HEK293 (cell line): ENCODE results near the gene RGR.

Experiments used
- CTCF ChIA-PET: fragments of 350-600 bp; formaldehyde crosslinking; extraction: SDS; loops from one replicate; lab custom pipeline; 2021; ENCODE audit warnings: antibody characterized with exemption; lab: Yijun Ruan, JAX
- POLR2A ChIA-PET: fragments of 300-600 bp; formaldehyde crosslinking; extraction: SDS; loops from one replicate; lab custom pipeline; 2020; ENCODE audit warnings: antibody characterized with exemption, inconsistent platforms; lab: Yijun Ruan, JAX
- H3K27ac ChIP-seq: fragments of 200-500 bp; sonication (Bioruptor generic); 2 replicates; pipeline ENCODE4 v1.5.1; 2014; ENCODE audit warnings: low read depth, low read length, control low read depth, inconsistent platforms; ENCODE audit errors: extremely low read depth
- H3K36me3 ChIP-seq, 2 experiments: fragments of 200-500 bp in 1 of 2; sonication (Bioruptor generic) in 1 of 2; 1 replicate in 1 of 2; 2 replicates in 1 of 2; pipeline ENCODE4 v1.5.1; 2014 to 2017; ENCODE audit warnings: inconsistent platforms in 2 of 2, low read length in 2 of 2; ENCODE audit not compliant: control insufficient read depth in 2 of 2, insufficient read depth in 1 of 2
- H3K4me1 ChIP-seq: fragments of 200-500 bp; sonication (Bioruptor generic); 2 replicates; pipeline ENCODE4 v1.5.1; 2014; ENCODE audit warnings: mild to moderate bottlenecking, low read length, inconsistent platforms; ENCODE audit not compliant: control insufficient read depth, insufficient read depth
- H3K4me3 ChIP-seq: 2 replicates; pipeline ENCODE4 v1.5.1; 2011; ENCODE audit warnings: low read depth, mild to moderate bottlenecking, control low read depth, low read length, moderate library complexity
- H3K9me3 ChIP-seq: fragments of 200-500 bp; sonication (Bioruptor generic); 2 replicates; pipeline ENCODE4 v1.5.1; 2014; ENCODE audit warnings: low read depth, low read length, inconsistent platforms; ENCODE audit not compliant: control insufficient read depth, insufficient read depth
- BCL11B ChIP-seq: fragments of 450-650 bp; formaldehyde crosslinking; IDR thresholded peaks from 2 replicates; pipeline ENCODE4 v1.5.1; 2016; ENCODE audit warnings: low read depth, missing biosample characterization, missing genetic modification characterization
- GLI2 ChIP-seq: fragments of 450-650 bp; formaldehyde crosslinking; IDR thresholded peaks from 2 replicates; pipeline ENCODE4; 2017; ENCODE audit warnings: missing biosample characterization, missing genetic modification characterization, low read depth, borderline replicate concordance
- GLIS1 ChIP-seq: fragments of 450-650 bp; formaldehyde crosslinking; IDR thresholded peaks from 2 replicates; pipeline ENCODE4 v1.5.1; 2016; ENCODE audit warnings: missing biosample characterization, missing genetic modification characterization
- GLIS2 ChIP-seq: fragments of 450-650 bp; formaldehyde crosslinking; IDR thresholded peaks from 2 replicates; pipeline ENCODE4 v1.5.1; 2016; ENCODE audit warnings: missing biosample characterization, missing genetic modification characterization
- HOXA7 ChIP-seq: sonication (generic); formaldehyde crosslinking; IDR thresholded peaks from 2 replicates; pipeline ENCODE4 v1.8.1; 2022; ENCODE audit warnings: missing genetic modification reagents, borderline replicate concordance
- OSR2 ChIP-seq: fragments of 450-650 bp; formaldehyde crosslinking; IDR thresholded peaks from 2 replicates; pipeline ENCODE4 v1.5.1; 2016; ENCODE audit warnings: missing biosample characterization, missing genetic modification characterization
- PRDM1 ChIP-seq: fragments of 450-650 bp; formaldehyde crosslinking; IDR thresholded peaks from 2 replicates; pipeline ENCODE4; 2016; ENCODE audit warnings: missing biosample characterization, missing genetic modification characterization
- REPIN1 ChIP-seq: fragments of 450-650 bp; formaldehyde crosslinking; IDR thresholded peaks from 2 replicates; pipeline ENCODE4 v1.5.1; 2017; ENCODE audit warnings: missing biosample characterization, missing genetic modification characterization, low read depth
- SCRT2 ChIP-seq: fragments of 450-650 bp; formaldehyde crosslinking; IDR thresholded peaks from 2 replicates; pipeline ENCODE4 v1.5.1; 2016; ENCODE audit warnings: missing biosample characterization, missing genetic modification characterization
- SP7 ChIP-seq: fragments of 450-650 bp; formaldehyde crosslinking; IDR thresholded peaks from 2 replicates; pipeline ENCODE4 v1.5.1; 2016; ENCODE audit warnings: missing biosample characterization, missing genetic modification characterization
- ZBTB17 ChIP-seq: fragments of 450-650 bp; formaldehyde crosslinking; IDR thresholded peaks from 2 replicates; pipeline ENCODE4 v1.5.1; 2016; ENCODE audit warnings: missing biosample characterization, missing genetic modification characterization
- ZBTB20 ChIP-seq: fragments of 450-650 bp; formaldehyde crosslinking; IDR thresholded peaks from 2 replicates; pipeline ENCODE4 v1.5.1; 2016; ENCODE audit warnings: missing biosample characterization, missing genetic modification characterization
- ZBTB7A ChIP-seq: fragments of 450-650 bp; formaldehyde crosslinking; IDR thresholded peaks from 2 replicates; pipeline ENCODE4 v1.5.1; 2016; ENCODE audit warnings: low read depth, missing biosample characterization, missing genetic modification characterization
- ZFP69B ChIP-seq: fragments of 450-650 bp; formaldehyde crosslinking; IDR thresholded peaks from 2 replicates; pipeline ENCODE4 v1.5.1; 2016; ENCODE audit warnings: missing biosample characterization, missing genetic modification characterization
- ZNF2 ChIP-seq: fragments of 450-650 bp; formaldehyde crosslinking; IDR thresholded peaks from 2 replicates; pipeline ENCODE4 v1.5.1; 2016; ENCODE audit warnings: missing biosample characterization, missing genetic modification characterization
- ZNF202 ChIP-seq: fragments of 450-650 bp; formaldehyde crosslinking; IDR thresholded peaks from 2 replicates; pipeline ENCODE4 v1.5.1; 2016; ENCODE audit warnings: missing biosample characterization, missing genetic modification characterization, borderline replicate concordance
- ZNF23 ChIP-seq: fragments of 450-650 bp; formaldehyde crosslinking; IDR thresholded peaks from 2 replicates; pipeline ENCODE4 v1.5.1; 2016; ENCODE audit warnings: missing biosample characterization, missing genetic modification characterization, borderline replicate concordance
- ZNF239 ChIP-seq: fragments of 450-650 bp; formaldehyde crosslinking; IDR thresholded peaks from 2 replicates; pipeline ENCODE4 v1.5.1; 2016; ENCODE audit warnings: missing biosample characterization, missing genetic modification characterization
- ZNF248 ChIP-seq: fragments of 450-650 bp; formaldehyde crosslinking; IDR thresholded peaks from 2 replicates; pipeline ENCODE4 v1.5.1; 2017; ENCODE audit warnings: missing biosample characterization, missing genetic modification characterization
- ZNF433 ChIP-seq: fragments of 450-650 bp; formaldehyde crosslinking; IDR thresholded peaks from 2 replicates; pipeline ENCODE4 v1.5.1; 2016; ENCODE audit warnings: missing biosample characterization, missing genetic modification characterization, low read depth
- ZNF521 ChIP-seq: fragments of 450-650 bp; formaldehyde crosslinking; IDR thresholded peaks from 2 replicates; pipeline ENCODE4 v1.5.1; 2017; ENCODE audit warnings: missing biosample characterization, mild to moderate bottlenecking, missing genetic modification characterization
- ZNF560 ChIP-seq: fragments of 450-650 bp; formaldehyde crosslinking; IDR thresholded peaks from 2 replicates; pipeline ENCODE4 v1.5.1; 2017; ENCODE audit warnings: missing biosample characterization, missing genetic modification characterization, borderline replicate concordance
- ZNF654 ChIP-seq: fragments of 450-650 bp; formaldehyde crosslinking; IDR thresholded peaks from 2 replicates; pipeline ENCODE4 v1.5.1; 2016; ENCODE audit warnings: low read depth, missing biosample characterization, missing genetic modification characterization
- ZNF664 ChIP-seq: fragments of 450-650 bp; formaldehyde crosslinking; IDR thresholded peaks from 2 replicates; pipeline ENCODE4 v1.5.1; 2016; ENCODE audit warnings: missing biosample characterization, missing genetic modification characterization
- ZNF701 ChIP-seq: fragments of 450-650 bp; formaldehyde crosslinking; IDR thresholded peaks from 2 replicates; pipeline ENCODE4 v1.5.1; 2016; ENCODE audit warnings: missing biosample characterization, missing genetic modification characterization
- ZNF747 ChIP-seq: fragments of 450-650 bp; formaldehyde crosslinking; IDR thresholded peaks from 2 replicates; pipeline ENCODE4 v1.5.1; 2016; ENCODE audit warnings: missing biosample characterization, missing genetic modification characterization
- ZNF830 ChIP-seq: fragments of 450-650 bp; IDR thresholded peaks from 2 replicates; pipeline ENCODE4 v1.5.0; 2018; ENCODE audit warnings: missing biosample characterization, missing genetic modification characterization, low read depth, mild to moderate bottlenecking, moderate library complexity
- ZSCAN16 ChIP-seq: fragments of 450-650 bp; formaldehyde crosslinking; IDR thresholded peaks from 2 replicates; pipeline ENCODE4 v1.5.1; 2016; ENCODE audit warnings: missing biosample characterization, missing genetic modification characterization
- ZXDB ChIP-seq: fragments of 450-650 bp; formaldehyde crosslinking; IDR thresholded peaks from 2 replicates; pipeline ENCODE4 v1.5.1; 2016; ENCODE audit warnings: missing biosample characterization, missing genetic modification characterization
- TF ChIP-seq, protein P1 (sequence below): fragments of 450-650 bp; formaldehyde crosslinking; IDR thresholded peaks from 2 replicates; pipeline ENCODE4 v1.5.1; 2016; ENCODE audit warnings: missing biosample characterization, missing genetic modification characterization

Gene RGR

DNA sequence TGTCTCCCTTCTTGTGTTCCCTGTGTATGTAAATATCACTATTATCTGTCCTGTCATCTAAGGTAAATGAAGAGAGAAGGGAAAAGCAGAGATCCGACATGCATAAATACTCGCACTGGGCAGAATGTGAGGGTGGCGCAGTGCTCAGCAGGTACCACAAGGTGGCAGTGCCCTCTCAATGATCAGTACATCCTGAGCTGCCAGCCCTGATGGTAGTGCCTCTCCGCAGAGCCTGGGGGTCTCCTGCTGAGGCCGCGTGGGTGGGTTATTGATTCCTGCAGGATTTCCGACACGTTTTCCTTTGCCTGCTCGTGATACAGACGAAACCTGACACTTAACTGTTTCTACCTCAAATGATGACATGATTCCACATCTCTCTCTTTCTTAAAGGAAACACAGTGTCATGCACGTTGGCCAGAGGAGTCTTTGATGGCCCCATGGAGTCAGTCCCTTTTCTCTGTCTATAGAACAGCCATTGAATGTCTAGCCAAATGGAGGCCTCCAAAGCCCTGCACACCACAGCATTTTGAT lies 19.8 kb downstream of the RGR start (continued):
- TF ChIP-seq, protein P1, sequence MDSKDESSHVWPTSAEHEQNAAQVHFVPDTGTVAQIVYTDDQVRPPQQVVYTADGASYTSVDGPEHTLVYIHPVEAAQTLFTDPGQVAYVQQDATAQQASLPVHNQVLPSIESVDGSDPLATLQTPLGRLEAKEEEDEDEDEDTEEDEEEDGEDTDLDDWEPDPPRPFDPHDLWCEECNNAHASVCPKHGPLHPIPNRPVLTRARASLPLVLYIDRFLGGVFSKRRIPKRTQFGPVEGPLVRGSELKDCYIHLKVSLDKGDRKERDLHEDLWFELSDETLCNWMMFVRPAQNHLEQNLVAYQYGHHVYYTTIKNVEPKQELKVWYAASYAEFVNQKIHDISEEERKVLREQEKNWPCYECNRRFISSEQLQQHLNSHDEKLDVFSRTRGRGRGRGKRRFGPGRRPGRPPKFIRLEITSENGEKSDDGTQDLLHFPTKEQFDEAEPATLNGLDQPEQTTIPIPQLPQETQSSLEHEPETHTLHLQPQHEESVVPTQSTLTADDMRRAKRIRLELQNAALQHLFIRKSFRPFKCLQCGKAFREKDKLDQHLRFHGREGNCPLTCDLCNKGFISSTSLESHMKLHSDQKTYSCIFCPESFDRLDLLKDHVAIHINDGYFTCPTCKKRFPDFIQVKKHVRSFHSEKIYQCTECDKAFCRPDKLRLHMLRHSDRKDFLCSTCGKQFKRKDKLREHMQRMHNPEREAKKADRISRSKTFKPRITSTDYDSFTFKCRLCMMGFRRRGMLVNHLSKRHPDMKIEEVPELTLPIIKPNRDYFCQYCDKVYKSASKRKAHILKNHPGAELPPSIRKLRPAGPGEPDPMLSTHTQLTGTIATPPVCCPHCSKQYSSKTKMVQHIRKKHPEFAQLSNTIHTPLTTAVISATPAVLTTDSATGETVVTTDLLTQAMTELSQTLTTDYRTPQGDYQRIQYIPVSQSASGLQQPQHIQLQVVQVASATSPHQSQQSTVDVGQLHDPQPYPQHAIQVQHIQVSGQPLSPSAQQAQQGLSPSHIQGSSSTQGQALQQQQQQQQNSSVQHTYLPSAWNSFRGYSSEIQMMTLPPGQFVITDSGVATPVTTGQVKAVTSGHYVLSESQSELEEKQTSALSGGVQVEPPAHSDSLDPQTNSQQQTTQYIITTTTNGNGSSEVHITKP (tag by site-specific recombination) = no peak
- no peak for TF ChIP-seq ZSCAN16 (tag by site-specific recombination)
- TF ChIP-seq ZBTB17 (tag by site-specific recombination) = peak; percentile 49; the same call in 1 of the 2 replicates
- TF ChIP-seq SP7 (tag by site-specific recombination) = 0 out of 2 replicates have a peak, but pooled peaks have one; percentile 16
- no peak for TF ChIP-seq ZNF830 (tag by site-specific recombination)
- 0 out of 2 replicates have a peak, but pooled peaks have one; percentile 12 for TF ChIP-seq PRDM1 (tag by site-specific recombination)
- TF ChIP-seq ZFP69B (tag by site-specific recombination) = no peak
- TF ChIP-seq ZNF654 (tag by site-specific recombination) = peak; percentile 96
- peak; percentile 65 for TF ChIP-seq GLIS2 (tag by site-specific recombination)
- TF ChIP-seq GLIS1 = peak; percentile 85
- TF ChIP-seq ZNF248 (tag by site-specific recombination) = no peak
- TF ChIP-seq ZNF239 (tag by site-specific recombination) = no peak
- TF ChIP-seq OSR2 = no peak
- no peak for TF ChIP-seq GLI2 (tag by site-specific recombination)
- TF ChIP-seq ZNF521 (tag by site-specific recombination) = no peak
- no peak for TF ChIP-seq ZNF701 (tag by site-specific recombination)
- TF ChIP-seq BCL11B (tag by site-specific recombination) = no peak
- TF ChIP-seq ZNF2 (tag by site-specific recombination) = peak; percentile 61; the same call in 1 of the 2 replicates

DNA sequence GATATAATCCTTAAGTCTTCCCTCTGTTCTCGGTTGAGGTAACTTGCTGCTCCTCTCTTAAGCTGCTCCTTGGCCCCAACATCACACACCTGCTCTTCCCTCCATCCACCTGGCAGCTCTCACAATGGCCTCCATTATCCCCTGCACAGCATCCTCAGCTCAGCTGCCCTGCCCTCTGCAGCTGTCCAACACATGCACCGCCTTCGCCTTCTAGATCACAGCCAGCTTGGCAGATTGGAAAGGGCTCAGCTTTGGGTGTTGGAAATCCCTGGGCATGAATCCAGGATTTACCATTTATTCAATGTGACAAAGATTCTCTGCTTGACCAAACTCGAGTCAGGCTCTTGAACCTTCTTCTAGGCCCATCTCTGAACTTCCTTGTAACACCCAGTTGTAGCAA lies 20.6 kb downstream of the RGR start:
- TF ChIP-seq ZFP69B (tag by site-specific recombination) (no peak), GLIS2 (tag by site-specific recombination) (no peak), ZNF560 (tag by site-specific recombination) (no peak), ZNF23 (tag by site-specific recombination) (no peak), ZNF664 (no peak)
- no peaks in the 10 kb centered on the region for H3K9me3 ChIP-seq
- no peaks in the 10 kb centered on the region for H3K36me3 ChIP-seq
- no peaks in the 10 kb centered on the region for H3K4me1 ChIP-seq
- CTCF ChIA-PET = interaction anchor here (0.5 to 11.7 kb wide), 13 partner anchors 14 to 1034 kb away, joined by 3 to 291 read pairs (median 4); no protein-coding TSS in a partner anchor
- POLR2A ChIA-PET = no interaction called here
- H3K4me3 ChIP-seq = no peak overlapping the region
- H3K27ac ChIP-seq = no peak overlapping the region

DNA sequence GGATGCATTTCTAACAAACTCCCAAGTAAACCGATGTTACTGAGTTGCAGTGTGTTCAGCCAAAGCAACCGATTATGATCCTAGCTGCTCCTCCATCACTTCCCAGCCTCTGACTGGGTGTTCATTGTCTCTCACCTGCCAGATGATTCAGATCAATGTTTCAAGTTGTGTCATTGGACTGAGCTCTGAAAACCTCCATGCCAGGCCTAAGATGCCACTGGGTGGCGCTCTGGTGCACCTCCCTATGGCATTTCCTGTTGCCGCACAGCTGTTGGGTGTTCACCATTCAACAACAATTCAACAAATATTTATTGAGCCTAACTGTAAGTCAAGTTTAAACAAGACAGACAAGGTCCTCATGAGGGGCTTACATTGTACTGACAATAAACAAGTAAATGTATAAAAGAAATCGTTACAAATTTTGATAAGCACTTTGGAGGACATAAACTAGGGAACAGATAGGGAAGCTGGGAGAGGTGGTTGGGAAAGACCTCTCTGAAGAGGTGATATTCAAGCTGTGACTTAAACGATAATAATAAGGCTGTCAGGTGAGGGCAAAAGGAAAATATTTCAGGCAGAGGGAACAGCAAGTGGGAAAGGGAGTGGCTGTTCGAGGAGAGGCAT lies 22.8 kb downstream of the RGR start:
- Histone ChIP-seq H3K27ac (no peak overlapping the region), H3K36me3 (no peaks in the 10 kb centered on the region), H3K4me1 (no peaks in the 10 kb centered on the region), H3K9me3 (no peaks in the 10 kb centered on the region), H3K4me3 (no peak overlapping the region)
- ChIA-PET POLR2A (no interaction called here), CTCF (interaction anchor here (0.6 to 11.7 kb wide), 30 partner anchors 8 to 345 kb away, joined by 3 to 291 read pairs (median 4); partner anchors contain the start of gene CCSER2)
- TF ChIP-seq ZXDB (tag by site-specific recombination) (no peak), ZNF433 (tag by site-specific recombination) (no peak), PRDM1 (tag by site-specific recombination) (no peak), SCRT2 (tag by site-specific recombination) (0 out of 2 replicates have a peak, but pooled peaks have one; percentile 27), ZNF521 (tag by site-specific recombination) (no peak), ZNF701 (tag by site-specific recombination) (no peak), ZBTB7A (tag by site-specific recombination) (no peak), HOXA7 (no peak), REPIN1 (no peak), ZBTB20 (no peak), ZNF202 (tag by site-specific recombination) (no peak), ZNF747 (tag by site-specific recombination) (no peak)
